Dedifferentiated amniotic fluid mesenchymal stem cell (primary cell): ENCODE data around the gene YBX2.

Experiments
- DNase-seq: peaks from one replicate; pipeline ENCODE4 v3.0.0-alpha.2; 2016; ENCODE audit errors: extremely low spot score

Gene YBX2

GRCh38 chr17:7262935-7263800, 31.3 kb downstream of the YBX2 start:
- no peak for DNase-seq

- no peak for DNase-seq
Observed at GRCh38 chr17:7262192-7262934, 32.1 kb downstream of the YBX2 start, which contains the start of gene CLDN7. Gene CLDN7, minus strand, starts transcription at chr17:7262478. Its CDS starts 435 bp downstream, at chr17:7262043.

GRCh38 chr17:7261379-7262191, 32.9 kb downstream of the YBX2 start:
- no peak for DNase-seq

GRCh38 chr17:7260651-7261378, 33.6 kb downstream of the YBX2 start:
- no peak for DNase-seq

GRCh38 chr17:7260151-7260550, 34.3 kb downstream of the YBX2 start:
- DNase-seq = no peak

- no peak for DNase-seq
Observed at GRCh38 chr17:7259555-7259889, 34.9 kb downstream of the YBX2 start.

- no peak for DNase-seq
Observed at GRCh38 chr17:7258731-7259554, 35.5 kb downstream of the YBX2 start.

GRCh38 chr17:7256766-7257456, 37.5 kb downstream of the YBX2 start:
- no peak for DNase-seq

- no peak for DNase-seq
Observed at GRCh38 chr17:7254511-7254910, 39.9 kb downstream of the YBX2 start.

- DNase-seq = no peak
Observed at GRCh38 chr17:7253082-7253481, 41.4 kb downstream of the YBX2 start.

- peak; percentile 93 for DNase-seq
Observed at GRCh38 chr17:7252176-7253043, 42.0 kb downstream of the YBX2 start, which contains the start of gene ELP5. Gene ELP5, plus strand, starts transcription at chr17:7252215. Its CDS starts 336 bp downstream, at chr17:7252551.

- peak; percentile 100 for DNase-seq
Observed at GRCh38 chr17:7251661-7252175, 42.7 kb downstream of the YBX2 start, which contains the start of gene CTDNEP1. Gene CTDNEP1, minus strand, starts transcription at chr17:7251734. Its CDS starts 438 bp downstream, at chr17:7251296.

- no peak for DNase-seq
Observed at GRCh38 chr17:7250695-7251627, 43.5 kb downstream of the YBX2 start.

- no peak for DNase-seq
Observed at GRCh38 chr17:7249830-7250229, 44.6 kb downstream of the YBX2 start.

GRCh38 chr17:7249214-7249613, 45.2 kb downstream of the YBX2 start:
- DNase-seq = no peak

GRCh38 chr17:7248796-7249195, 45.6 kb downstream of the YBX2 start:
- no peak for DNase-seq

GRCh38 chr17:7246779-7247178, 47.7 kb downstream of the YBX2 start:
- no peak for DNase-seq
